HepG2 (cell line): ENCODE data around the gene FAM222A. TPM values are rescaled to one million over a fixed set of nuclear protein-coding genes. Genes with fewer than 3 reads are reported as not detected.

ENCODE experiments used
- ARHGAP35 ChIP-seq: sonication (generic); formaldehyde crosslinking; IDR thresholded peaks from 2 replicates; pipeline ENCODE4 v1.9.0; 2022; ENCODE audit warnings: mild to moderate bottlenecking, inconsistent platforms, moderate library complexity, missing genetic modification reagents, borderline replicate concordance
- FOXA1 ChIP-seq, 2 experiments: fragments of 450-650 bp in 1 of 2; sonication (generic) in 1 of 2; formaldehyde crosslinking in 1 of 2; IDR thresholded peaks; 2 replicates each; pipeline versions ENCODE4 v1.4.0 to v1.6.1; 2016 to 2020; ENCODE audit warnings: missing genetic modification reagents in 1 of 2
- KDM2A ChIP-seq: sonication (generic); formaldehyde crosslinking; IDR thresholded peaks from 2 replicates; pipeline ENCODE4 v1.4.0; 2020; ENCODE audit warnings: low read depth, missing genetic modification reagents, borderline replicate concordance
- MIXL1 ChIP-seq: IDR thresholded peaks from 2 replicates; pipeline ENCODE4 v1.6.1; 2016
- MXI1 ChIP-seq: IDR thresholded peaks from 3 replicates; pipeline ENCODE4 v1.6.1; 2012; ENCODE audit warnings: low read depth, low read length, inconsistent platforms, borderline replicate concordance
- PITX1 ChIP-seq: sonication (generic); formaldehyde crosslinking; IDR thresholded peaks from 2 replicates; pipeline ENCODE4 v1.5.1; 2020; ENCODE audit warnings: mild to moderate bottlenecking, missing genetic modification reagents
- RXRB ChIP-seq: IDR thresholded peaks from 2 replicates; pipeline ENCODE4 v1.6.1; 2016; ENCODE audit warnings: borderline replicate concordance, missing genetic modification reagents, missing compliant biosample characterization
- SP4 ChIP-seq: sonication (generic); formaldehyde crosslinking; IDR thresholded peaks from 2 replicates; pipeline ENCODE4 v1.8.1; 2023; ENCODE audit warnings: mild to moderate bottlenecking, missing genetic modification reagents
- TBX2 ChIP-seq: sonication (generic); formaldehyde crosslinking; IDR thresholded peaks from 2 replicates; pipeline ENCODE4 v1.5.0; 2020; ENCODE audit warnings: missing genetic modification reagents, mild to moderate bottlenecking, borderline replicate concordance
- TOPORS ChIP-seq: sonication (generic); formaldehyde crosslinking; IDR thresholded peaks from 2 replicates; pipeline ENCODE4 v1.8.0; 2023; ENCODE audit warnings: mild to moderate bottlenecking, missing genetic modification reagents
- ZNF549 ChIP-seq: sonication (generic); formaldehyde crosslinking; IDR thresholded peaks from 2 replicates; pipeline ENCODE4 v1.5.0; 2020; ENCODE audit warnings: missing genetic modification reagents
- polyA plus RNA-seq, 8 experiments: library from polyadenylated mRNA; depleted of rRNA in 3 of 8; stranded (reverse) in 7 of 8; unstranded in 1 of 8; fragments of >200 nt; fragmentation: Illumina TruSeq in 4 of 8; extraction: Trizol in 4 of 8; gene quantifications; 2 replicates each; pipeline versions ENCODE4 v1.2.1 to v1.2.3, GENCODE V29; 2011 to 2016; ENCODE audit warnings: low read depth in 4 of 8, missing spikeins in 1 of 8, mixed read lengths in 1 of 8; ENCODE audit not compliant: insufficient read depth in 1 of 8
- total RNA-seq, 5 experiments: library from RNA; depleted of rRNA; stranded (reverse); fragments of >200 nt; fragmentation: Illumina TruSeq; extraction: Trizol; gene quantifications; 2 replicates each; pipeline ENCODE4 v1.2.3, GENCODE V29; 2016; ENCODE audit warnings: low read depth in 1 of 5
- TF ChIP-seq, protein P1 (sequence below): sonication (generic); formaldehyde crosslinking; IDR thresholded peaks from 2 replicates; pipeline ENCODE4 v1.5.1; 2020; ENCODE audit warnings: mild to moderate bottlenecking, missing genetic modification reagents, moderate library complexity
- TF ChIP-seq, protein P2 (sequence below): sonication (generic); formaldehyde crosslinking; IDR thresholded peaks from 2 replicates; pipeline ENCODE4 v1.4.0; 2020; ENCODE audit warnings: missing genetic modification reagents
- TF ChIP-seq, protein P3 (sequence below), 2 experiments: sonication (generic) in 1 of 2; formaldehyde crosslinking in 1 of 2; IDR thresholded peaks; 2 replicates each; pipeline versions ENCODE4 v1.4.0 to v1.6.1; 2016 to 2020; ENCODE audit warnings: borderline replicate concordance in 1 of 2, low read depth in 1 of 2, mild to moderate bottlenecking in 1 of 2, missing genetic modification reagents in 1 of 2

FAM222A gene
- total and polyA plus RNA-seq, 2 of the 13 experiments (the other 11 are each of a cell fraction or from before 2014, with no cell fraction given): 2.7 to 9.6 TPM

DNA sequence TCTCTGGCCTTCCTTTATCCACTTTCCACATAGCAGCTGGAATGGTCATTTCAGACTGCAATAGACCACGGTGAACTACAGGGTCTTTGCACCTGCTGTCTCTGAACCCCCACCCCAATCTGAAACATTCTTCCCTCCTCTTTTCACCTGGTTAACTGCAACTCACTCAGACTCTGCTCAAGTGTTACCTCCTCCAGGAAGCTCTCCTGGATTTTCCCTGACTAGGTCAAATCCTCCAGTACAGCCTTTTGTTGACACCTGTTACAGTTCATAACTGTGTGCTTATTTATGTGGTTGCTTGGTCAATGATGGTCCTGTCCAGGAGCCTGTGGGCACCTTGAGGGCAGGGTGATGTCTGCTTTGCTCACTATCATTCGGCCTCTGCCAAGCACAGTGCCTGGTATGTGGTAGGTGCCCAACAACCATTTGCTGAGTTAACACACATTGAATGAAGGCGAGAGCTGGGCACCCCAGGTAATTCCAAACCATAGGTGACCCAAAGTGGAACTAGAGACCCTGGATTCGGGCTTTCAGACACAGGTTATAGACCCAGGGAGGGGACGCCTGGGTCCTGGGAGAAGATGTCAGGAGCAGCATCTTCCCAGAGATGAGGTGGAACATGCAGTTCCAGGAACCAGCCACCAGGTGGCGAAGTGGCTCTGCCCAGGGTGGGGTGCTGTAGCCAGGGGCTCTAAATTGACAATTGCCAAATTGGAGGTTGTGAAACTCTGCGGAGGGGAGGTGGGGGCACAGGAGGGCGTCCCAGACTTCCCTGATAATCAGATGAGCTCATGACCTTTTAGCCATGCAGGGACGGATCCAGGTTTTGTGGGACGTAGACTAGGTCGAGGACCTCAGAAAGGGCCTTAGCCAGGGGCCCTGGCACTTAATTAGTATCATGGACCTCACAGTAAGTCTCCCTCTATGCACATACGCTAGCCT, 91.5 kb downstream of the FAM222A start (continued):
- TF ChIP-seq, protein P1, sequence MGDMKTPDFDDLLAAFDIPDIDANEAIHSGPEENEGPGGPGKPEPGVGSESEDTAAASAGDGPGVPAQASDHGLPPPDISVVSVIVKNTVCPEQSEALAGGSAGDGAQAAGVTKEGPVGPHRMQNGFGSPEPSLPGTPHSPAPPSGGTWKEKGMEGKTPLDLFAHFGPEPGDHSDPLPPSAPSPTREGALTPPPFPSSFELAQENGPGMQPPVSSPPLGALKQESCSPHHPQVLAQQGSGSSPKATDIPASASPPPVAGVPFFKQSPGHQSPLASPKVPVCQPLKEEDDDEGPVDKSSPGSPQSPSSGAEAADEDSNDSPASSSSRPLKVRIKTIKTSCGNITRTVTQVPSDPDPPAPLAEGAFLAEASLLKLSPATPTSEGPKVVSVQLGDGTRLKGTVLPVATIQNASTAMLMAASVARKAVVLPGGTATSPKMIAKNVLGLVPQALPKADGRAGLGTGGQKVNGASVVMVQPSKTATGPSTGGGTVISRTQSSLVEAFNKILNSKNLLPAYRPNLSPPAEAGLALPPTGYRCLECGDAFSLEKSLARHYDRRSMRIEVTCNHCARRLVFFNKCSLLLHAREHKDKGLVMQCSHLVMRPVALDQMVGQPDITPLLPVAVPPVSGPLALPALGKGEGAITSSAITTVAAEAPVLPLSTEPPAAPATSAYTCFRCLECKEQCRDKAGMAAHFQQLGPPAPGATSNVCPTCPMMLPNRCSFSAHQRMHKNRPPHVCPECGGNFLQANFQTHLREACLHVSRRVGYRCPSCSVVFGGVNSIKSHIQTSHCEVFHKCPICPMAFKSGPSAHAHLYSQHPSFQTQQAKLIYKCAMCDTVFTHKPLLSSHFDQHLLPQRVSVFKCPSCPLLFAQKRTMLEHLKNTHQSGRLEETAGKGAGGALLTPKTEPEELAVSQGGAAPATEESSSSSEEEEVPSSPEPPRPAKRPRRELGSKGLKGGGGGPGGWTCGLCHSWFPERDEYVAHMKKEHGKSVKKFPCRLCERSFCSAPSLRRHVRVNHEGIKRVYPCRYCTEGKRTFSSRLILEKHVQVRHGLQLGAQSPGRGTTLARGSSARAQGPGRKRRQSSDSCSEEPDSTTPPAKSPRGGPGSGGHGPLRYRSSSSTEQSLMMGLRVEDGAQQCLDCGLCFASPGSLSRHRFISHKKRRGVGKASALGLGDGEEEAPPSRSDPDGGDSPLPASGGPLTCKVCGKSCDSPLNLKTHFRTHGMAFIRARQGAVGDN (CRISPR knock-in tag): 0 out of 2 replicates have a peak, but pooled peaks have one; percentile 24
- TF ChIP-seq PITX1 (CRISPR knock-in tag): peak; percentile 36; the same call in 1 of the 2 replicates
- 0 out of 2 replicates have a peak, but pooled peaks have one; percentile 20 for TF ChIP-seq TBX2
- TF ChIP-seq, protein P2, sequence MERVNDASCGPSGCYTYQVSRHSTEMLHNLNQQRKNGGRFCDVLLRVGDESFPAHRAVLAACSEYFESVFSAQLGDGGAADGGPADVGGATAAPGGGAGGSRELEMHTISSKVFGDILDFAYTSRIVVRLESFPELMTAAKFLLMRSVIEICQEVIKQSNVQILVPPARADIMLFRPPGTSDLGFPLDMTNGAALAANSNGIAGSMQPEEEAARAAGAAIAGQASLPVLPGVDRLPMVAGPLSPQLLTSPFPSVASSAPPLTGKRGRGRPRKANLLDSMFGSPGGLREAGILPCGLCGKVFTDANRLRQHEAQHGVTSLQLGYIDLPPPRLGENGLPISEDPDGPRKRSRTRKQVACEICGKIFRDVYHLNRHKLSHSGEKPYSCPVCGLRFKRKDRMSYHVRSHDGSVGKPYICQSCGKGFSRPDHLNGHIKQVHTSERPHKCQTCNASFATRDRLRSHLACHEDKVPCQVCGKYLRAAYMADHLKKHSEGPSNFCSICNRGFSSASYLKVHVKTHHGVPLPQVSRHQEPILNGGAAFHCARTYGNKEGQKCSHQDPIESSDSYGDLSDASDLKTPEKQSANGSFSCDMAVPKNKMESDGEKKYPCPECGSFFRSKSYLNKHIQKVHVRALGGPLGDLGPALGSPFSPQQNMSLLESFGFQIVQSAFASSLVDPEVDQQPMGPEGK (CRISPR knock-in tag): peak; percentile 86
- TF ChIP-seq FOXA1 (IDR thresholded peaks at IDR 0.05): no peak
- 0 out of 2 replicates have a peak, but pooled peaks have one; percentile 14 for TF ChIP-seq FOXA1 (CRISPR knock-in tag; IDR thresholded peaks at IDR 0.05)
- no peak for TF ChIP-seq TOPORS (CRISPR knock-in tag)
- 0 out of 2 replicates have a peak, but pooled peaks have one; percentile 23 for TF ChIP-seq SP4
- TF ChIP-seq RXRB: peak; percentile 43; the same call in 1 of the 2 replicates
- TF ChIP-seq, protein P3, sequence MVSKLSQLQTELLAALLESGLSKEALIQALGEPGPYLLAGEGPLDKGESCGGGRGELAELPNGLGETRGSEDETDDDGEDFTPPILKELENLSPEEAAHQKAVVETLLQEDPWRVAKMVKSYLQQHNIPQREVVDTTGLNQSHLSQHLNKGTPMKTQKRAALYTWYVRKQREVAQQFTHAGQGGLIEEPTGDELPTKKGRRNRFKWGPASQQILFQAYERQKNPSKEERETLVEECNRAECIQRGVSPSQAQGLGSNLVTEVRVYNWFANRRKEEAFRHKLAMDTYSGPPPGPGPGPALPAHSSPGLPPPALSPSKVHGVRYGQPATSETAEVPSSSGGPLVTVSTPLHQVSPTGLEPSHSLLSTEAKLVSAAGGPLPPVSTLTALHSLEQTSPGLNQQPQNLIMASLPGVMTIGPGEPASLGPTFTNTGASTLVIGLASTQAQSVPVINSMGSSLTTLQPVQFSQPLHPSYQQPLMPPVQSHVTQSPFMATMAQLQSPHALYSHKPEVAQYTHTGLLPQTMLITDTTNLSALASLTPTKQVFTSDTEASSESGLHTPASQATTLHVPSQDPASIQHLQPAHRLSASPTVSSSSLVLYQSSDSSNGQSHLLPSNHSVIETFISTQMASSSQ (IDR thresholded peaks at IDR 0.05; ENCODE audit: low read depth): no peak
- TF ChIP-seq, protein P3 (CRISPR knock-in tag; IDR thresholded peaks at IDR 0.05; ENCODE audit: borderline replicate concordance): no peak
- no peak for TF ChIP-seq MXI1
- no peak for TF ChIP-seq MIXL1
- no peak for TF ChIP-seq ZNF549 (CRISPR knock-in tag)
- peak; percentile 51; the same call in 1 of the 2 replicates for TF ChIP-seq KDM2A (CRISPR knock-in tag)
- no peak for TF ChIP-seq ARHGAP35 (CRISPR knock-in tag)
